Activated naive CD8-positive, alpha-beta T cell treated with anti-CD3 and anti-CD28 coated beads for 36 hours (primary cell): ENCODE data around the gene ADAMTS4. TPM values are rescaled to one million over a fixed set of nuclear protein-coding genes. Genes with fewer than 3 reads are reported as not detected.
"Not testable (repeated sequence)": the region's sequence is repeated elsewhere in the genome, so short reads cannot be mapped to it uniquely, and the experiment has no call there.

Experiments used
- DNase-seq: peaks from one replicate; pipeline ENCODE4 v3.0.0; 2021
- H3K27ac Mint-ChIP-seq: one replicate; pipeline ENCODE4 v1.8.0; 2022; ENCODE audit warnings: mild to moderate bottlenecking, moderate library complexity, mixed read lengths
- H3K27me3 Mint-ChIP-seq: one replicate; pipeline ENCODE4 v1.8.0; 2022; ENCODE audit warnings: mild to moderate bottlenecking, mixed read lengths
- H3K36me3 Mint-ChIP-seq: one replicate; pipeline ENCODE4 v1.8.0; 2021; ENCODE audit warnings: mild to moderate bottlenecking, mixed read lengths
- H3K4me1 Mint-ChIP-seq: one replicate; pipeline ENCODE4 v1.8.0; 2021; ENCODE audit warnings: mixed read lengths
- H3K4me3 Mint-ChIP-seq: one replicate; pipeline ENCODE4 v1.8.0; 2022; ENCODE audit warnings: mild to moderate bottlenecking, moderate library complexity, mixed read lengths
- H3K9me3 Mint-ChIP-seq: one replicate; pipeline ENCODE4 v1.8.0; 2022; ENCODE audit warnings: mixed read lengths
- total RNA-seq, 2 experiments: library from RNA; stranded (reverse); gene quantifications; one replicate each; pipeline ENCODE4 v1.2.3, GENCODE V29; 2021

ADAMTS4 gene
- total RNA-seq, 2 experiments from 2014 or later = 2.5 to 3.8 TPM

- peak; percentile 88 for DNase-seq
- Mint-ChIP-seq H3K4me3 (peak within 1 kb of the TSS; percentile 95), H3K36me3 (peaks cover 13% of the 10 kb centered on the region), H3K27me3 (no peaks in the 10 kb centered on the region), H3K9me3 (no peaks in the 10 kb centered on the region), H3K4me1 (peaks cover 35% of the 10 kb centered on the region), H3K27ac (peak within 1 kb of the TSS; percentile 96)
Measured at GRCh38 chr1:161225534-161226319, 26.9 kb upstream of the ADAMTS4 start, which contains the start of gene TOMM40L. Gene TOMM40L (plus strand): TSS chr1:161226060. CDS start chr1:161226490, 430 bp downstream.

GRCh38 chr1:161225178-161225533 lies 26.3 kb upstream of the ADAMTS4 start:
- H3K4me1 Mint-ChIP-seq = peaks cover 37% of the 10 kb centered on the region
- no peaks in the 10 kb centered on the region for H3K9me3 Mint-ChIP-seq
- H3K27me3 Mint-ChIP-seq = no peaks in the 10 kb centered on the region
- peaks cover 13% of the 10 kb centered on the region for H3K36me3 Mint-ChIP-seq
- peak overlapping the region; percentile 50 for H3K4me3 Mint-ChIP-seq
- H3K27ac Mint-ChIP-seq = peak overlapping the region; percentile 82
- DNase-seq = no peak

GRCh38 chr1:161224695-161225087 lies 25.8 kb upstream of the ADAMTS4 start:
- not testable (repeated sequence) for H3K9me3 Mint-ChIP-seq, H3K4me3 Mint-ChIP-seq, H3K27me3 Mint-ChIP-seq, H3K27ac Mint-ChIP-seq, DNase-seq
- peaks cover 41% of the 10 kb centered on the region for H3K4me1 Mint-ChIP-seq
- H3K36me3 Mint-ChIP-seq = peaks cover 13% of the 10 kb centered on the region

GRCh38 chr1:161223805-161224694 lies 25.2 kb upstream of the ADAMTS4 start:
- H3K4me1 Mint-ChIP-seq = peaks cover 48% of the 10 kb centered on the region
- H3K27me3 Mint-ChIP-seq = no peaks in the 10 kb centered on the region
- DNase-seq = no peak
- H3K27ac Mint-ChIP-seq = peak overlapping the region; percentile 25
- H3K36me3 Mint-ChIP-seq = peaks cover 13% of the 10 kb centered on the region
- H3K4me3 Mint-ChIP-seq = no peak overlapping the region
- no peaks in the 10 kb centered on the region for H3K9me3 Mint-ChIP-seq

- peak overlapping the region; percentile 26 for H3K27ac Mint-ChIP-seq
Measured at GRCh38 chr1:161222175-161223019, 23.5 kb upstream of the ADAMTS4 start.

GRCh38 chr1:161220002-161220401 lies 21.1 kb upstream of the ADAMTS4 start:
- DNase-seq = no peak
- Mint-ChIP-seq H3K27me3 (no peaks in the 10 kb centered on the region), H3K27ac (no peak overlapping the region), H3K9me3 (no peaks in the 10 kb centered on the region), H3K36me3 (peaks cover 4% of the 10 kb centered on the region), H3K4me3 (no peak overlapping the region), H3K4me1 (peaks cover 54% of the 10 kb centered on the region)

More at GRCh38 chr1:161222175-161223019, 23.5 kb upstream of the ADAMTS4 start:
- Mint-ChIP-seq H3K9me3 (no peaks in the 10 kb centered on the region), H3K4me1 (peaks cover 57% of the 10 kb centered on the region), H3K4me3 (no peak overlapping the region), H3K36me3 (peaks cover 2% of the 10 kb centered on the region), H3K27me3 (no peaks in the 10 kb centered on the region)
- DNase-seq = no peak

GRCh38 chr1:161219078-161219892 lies 20.4 kb upstream of the ADAMTS4 start:
- Mint-ChIP-seq H3K36me3 (peaks cover 10% of the 10 kb centered on the region), H3K9me3 (no peaks in the 10 kb centered on the region), H3K27me3 (no peaks in the 10 kb centered on the region), H3K27ac (peak overlapping the region; percentile 84), H3K4me3 (no peak overlapping the region), H3K4me1 (peaks cover 57% of the 10 kb centered on the region)
- DNase-seq = no peak

GRCh38 chr1:161218301-161219077 lies 19.6 kb upstream of the ADAMTS4 start:
- H3K4me3 Mint-ChIP-seq = peak overlapping the region; percentile 15
- H3K36me3 Mint-ChIP-seq = peaks cover 16% of the 10 kb centered on the region
- peaks cover 53% of the 10 kb centered on the region for H3K4me1 Mint-ChIP-seq
- DNase-seq = no peak
- no peaks in the 10 kb centered on the region for H3K9me3 Mint-ChIP-seq
- peak overlapping the region; percentile 84 for H3K27ac Mint-ChIP-seq
- H3K27me3 Mint-ChIP-seq = no peaks in the 10 kb centered on the region

GRCh38 chr1:161217831-161218230 lies 19.0 kb upstream of the ADAMTS4 start:
- Mint-ChIP-seq H3K27me3 (no peaks in the 10 kb centered on the region), H3K4me3 (peak overlapping the region; percentile 19), H3K36me3 (peaks cover 19% of the 10 kb centered on the region), H3K27ac (peak overlapping the region; percentile 84), H3K4me1 (peaks cover 53% of the 10 kb centered on the region), H3K9me3 (no peaks in the 10 kb centered on the region)
- no peak for DNase-seq

GRCh38 chr1:161216945-161217712 lies 18.3 kb upstream of the ADAMTS4 start:
- H3K9me3 Mint-ChIP-seq = no peaks in the 10 kb centered on the region
- no peak for DNase-seq
- peaks cover 21% of the 10 kb centered on the region for H3K36me3 Mint-ChIP-seq
- H3K27me3 Mint-ChIP-seq = no peaks in the 10 kb centered on the region
- H3K4me3 Mint-ChIP-seq = peak overlapping the region; percentile 40
- peaks cover 52% of the 10 kb centered on the region for H3K4me1 Mint-ChIP-seq
- H3K27ac Mint-ChIP-seq = peak overlapping the region; percentile 84

GRCh38 chr1:161215076-161215475 lies 16.2 kb upstream of the ADAMTS4 start, which contains the start of gene FCER1G:
Gene FCER1G (plus strand): TSS chr1:161215295. CDS start chr1:161215322, 27 bp downstream.
- peaks cover 28% of the 10 kb centered on the region for H3K36me3 Mint-ChIP-seq
- no peaks in the 10 kb centered on the region for H3K9me3 Mint-ChIP-seq
- H3K27ac Mint-ChIP-seq = peak within 1 kb of the TSS; percentile 77
- DNase-seq = no peak
- peaks cover 47% of the 10 kb centered on the region for H3K4me1 Mint-ChIP-seq
- H3K27me3 Mint-ChIP-seq = no peaks in the 10 kb centered on the region
- H3K4me3 Mint-ChIP-seq = peak within 1 kb of the TSS; percentile 49

GRCh38 chr1:161214369-161214768 lies 15.5 kb upstream of the ADAMTS4 start:
- no peak for DNase-seq
- Mint-ChIP-seq H3K36me3 (peaks cover 34% of the 10 kb centered on the region), H3K9me3 (no peaks in the 10 kb centered on the region), H3K27me3 (no peaks in the 10 kb centered on the region), H3K4me3 (no peak overlapping the region), H3K27ac (no peak overlapping the region), H3K4me1 (peaks cover 45% of the 10 kb centered on the region)
